ENCODE measurements around the gene RALGAPB. TPM values are rescaled to one million over a fixed set of nuclear protein-coding genes. Genes with fewer than 3 reads are reported as not detected.

Gene RALGAPB
- total and polyA plus RNA-seq, 2 experiments from 2014 or later = 10.2 to 40.4 TPM

DNA sequence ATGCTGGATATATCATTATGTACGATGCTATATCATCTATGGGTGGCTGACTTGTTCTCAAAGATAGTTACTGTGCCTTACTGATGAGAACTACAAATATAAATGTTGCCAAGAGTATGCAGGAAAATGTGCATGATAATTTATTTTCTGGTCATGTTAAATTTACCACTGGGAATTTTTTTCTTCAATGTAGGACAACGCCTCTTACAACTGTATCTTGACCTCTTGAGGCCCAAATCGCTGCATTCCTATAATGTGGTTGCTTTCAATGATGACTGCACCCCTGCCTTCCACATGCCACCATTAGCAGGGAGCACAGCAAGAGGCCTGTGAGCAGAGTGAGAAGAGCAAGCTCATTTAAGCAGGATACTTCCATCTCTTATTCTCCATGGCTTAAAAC lies 5.7 kb upstream of the RALGAPB start:
- H2AFZ ChIP-seq = no peak overlapping the region
- TF ChIP-seq STAT1 (IDR thresholded peaks at IDR 0.05; ENCODE audit: unreplicated experiment) = no peak
- TF ChIP-seq ZNF331 (CRISPR knock-in tag; IDR thresholded peaks at IDR 0.05; ENCODE audit: low read depth) = no peak
- no peak for TF ChIP-seq ETS1 (IDR thresholded peaks at IDR 0.05)
- TF ChIP-seq EZH2phosphoT487 (IDR thresholded peaks at IDR 0.05; ENCODE audit: unreplicated experiment) = no peak
- TF ChIP-seq JUNB (IDR thresholded peaks at IDR 0.05; ENCODE audit: unreplicated experiment) = no peak
- TF ChIP-seq, protein P1, sequence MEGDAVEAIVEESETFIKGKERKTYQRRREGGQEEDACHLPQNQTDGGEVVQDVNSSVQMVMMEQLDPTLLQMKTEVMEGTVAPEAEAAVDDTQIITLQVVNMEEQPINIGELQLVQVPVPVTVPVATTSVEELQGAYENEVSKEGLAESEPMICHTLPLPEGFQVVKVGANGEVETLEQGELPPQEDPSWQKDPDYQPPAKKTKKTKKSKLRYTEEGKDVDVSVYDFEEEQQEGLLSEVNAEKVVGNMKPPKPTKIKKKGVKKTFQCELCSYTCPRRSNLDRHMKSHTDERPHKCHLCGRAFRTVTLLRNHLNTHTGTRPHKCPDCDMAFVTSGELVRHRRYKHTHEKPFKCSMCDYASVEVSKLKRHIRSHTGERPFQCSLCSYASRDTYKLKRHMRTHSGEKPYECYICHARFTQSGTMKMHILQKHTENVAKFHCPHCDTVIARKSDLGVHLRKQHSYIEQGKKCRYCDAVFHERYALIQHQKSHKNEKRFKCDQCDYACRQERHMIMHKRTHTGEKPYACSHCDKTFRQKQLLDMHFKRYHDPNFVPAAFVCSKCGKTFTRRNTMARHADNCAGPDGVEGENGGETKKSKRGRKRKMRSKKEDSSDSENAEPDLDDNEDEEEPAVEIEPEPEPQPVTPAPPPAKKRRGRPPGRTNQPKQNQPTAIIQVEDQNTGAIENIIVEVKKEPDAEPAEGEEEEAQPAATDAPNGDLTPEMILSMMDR (conservative IDR thresholded peaks at IDR 0.05; ENCODE audit: low read depth in 2 of 2) = no peak
- TF ChIP-seq ZNF114 (CRISPR knock-in tag; IDR thresholded peaks at IDR 0.05) = no peak
- TF ChIP-seq NANOG (IDR thresholded peaks at IDR 0.05; ENCODE audit: borderline replicate concordance) = no peak
- TF ChIP-seq, protein P2, sequence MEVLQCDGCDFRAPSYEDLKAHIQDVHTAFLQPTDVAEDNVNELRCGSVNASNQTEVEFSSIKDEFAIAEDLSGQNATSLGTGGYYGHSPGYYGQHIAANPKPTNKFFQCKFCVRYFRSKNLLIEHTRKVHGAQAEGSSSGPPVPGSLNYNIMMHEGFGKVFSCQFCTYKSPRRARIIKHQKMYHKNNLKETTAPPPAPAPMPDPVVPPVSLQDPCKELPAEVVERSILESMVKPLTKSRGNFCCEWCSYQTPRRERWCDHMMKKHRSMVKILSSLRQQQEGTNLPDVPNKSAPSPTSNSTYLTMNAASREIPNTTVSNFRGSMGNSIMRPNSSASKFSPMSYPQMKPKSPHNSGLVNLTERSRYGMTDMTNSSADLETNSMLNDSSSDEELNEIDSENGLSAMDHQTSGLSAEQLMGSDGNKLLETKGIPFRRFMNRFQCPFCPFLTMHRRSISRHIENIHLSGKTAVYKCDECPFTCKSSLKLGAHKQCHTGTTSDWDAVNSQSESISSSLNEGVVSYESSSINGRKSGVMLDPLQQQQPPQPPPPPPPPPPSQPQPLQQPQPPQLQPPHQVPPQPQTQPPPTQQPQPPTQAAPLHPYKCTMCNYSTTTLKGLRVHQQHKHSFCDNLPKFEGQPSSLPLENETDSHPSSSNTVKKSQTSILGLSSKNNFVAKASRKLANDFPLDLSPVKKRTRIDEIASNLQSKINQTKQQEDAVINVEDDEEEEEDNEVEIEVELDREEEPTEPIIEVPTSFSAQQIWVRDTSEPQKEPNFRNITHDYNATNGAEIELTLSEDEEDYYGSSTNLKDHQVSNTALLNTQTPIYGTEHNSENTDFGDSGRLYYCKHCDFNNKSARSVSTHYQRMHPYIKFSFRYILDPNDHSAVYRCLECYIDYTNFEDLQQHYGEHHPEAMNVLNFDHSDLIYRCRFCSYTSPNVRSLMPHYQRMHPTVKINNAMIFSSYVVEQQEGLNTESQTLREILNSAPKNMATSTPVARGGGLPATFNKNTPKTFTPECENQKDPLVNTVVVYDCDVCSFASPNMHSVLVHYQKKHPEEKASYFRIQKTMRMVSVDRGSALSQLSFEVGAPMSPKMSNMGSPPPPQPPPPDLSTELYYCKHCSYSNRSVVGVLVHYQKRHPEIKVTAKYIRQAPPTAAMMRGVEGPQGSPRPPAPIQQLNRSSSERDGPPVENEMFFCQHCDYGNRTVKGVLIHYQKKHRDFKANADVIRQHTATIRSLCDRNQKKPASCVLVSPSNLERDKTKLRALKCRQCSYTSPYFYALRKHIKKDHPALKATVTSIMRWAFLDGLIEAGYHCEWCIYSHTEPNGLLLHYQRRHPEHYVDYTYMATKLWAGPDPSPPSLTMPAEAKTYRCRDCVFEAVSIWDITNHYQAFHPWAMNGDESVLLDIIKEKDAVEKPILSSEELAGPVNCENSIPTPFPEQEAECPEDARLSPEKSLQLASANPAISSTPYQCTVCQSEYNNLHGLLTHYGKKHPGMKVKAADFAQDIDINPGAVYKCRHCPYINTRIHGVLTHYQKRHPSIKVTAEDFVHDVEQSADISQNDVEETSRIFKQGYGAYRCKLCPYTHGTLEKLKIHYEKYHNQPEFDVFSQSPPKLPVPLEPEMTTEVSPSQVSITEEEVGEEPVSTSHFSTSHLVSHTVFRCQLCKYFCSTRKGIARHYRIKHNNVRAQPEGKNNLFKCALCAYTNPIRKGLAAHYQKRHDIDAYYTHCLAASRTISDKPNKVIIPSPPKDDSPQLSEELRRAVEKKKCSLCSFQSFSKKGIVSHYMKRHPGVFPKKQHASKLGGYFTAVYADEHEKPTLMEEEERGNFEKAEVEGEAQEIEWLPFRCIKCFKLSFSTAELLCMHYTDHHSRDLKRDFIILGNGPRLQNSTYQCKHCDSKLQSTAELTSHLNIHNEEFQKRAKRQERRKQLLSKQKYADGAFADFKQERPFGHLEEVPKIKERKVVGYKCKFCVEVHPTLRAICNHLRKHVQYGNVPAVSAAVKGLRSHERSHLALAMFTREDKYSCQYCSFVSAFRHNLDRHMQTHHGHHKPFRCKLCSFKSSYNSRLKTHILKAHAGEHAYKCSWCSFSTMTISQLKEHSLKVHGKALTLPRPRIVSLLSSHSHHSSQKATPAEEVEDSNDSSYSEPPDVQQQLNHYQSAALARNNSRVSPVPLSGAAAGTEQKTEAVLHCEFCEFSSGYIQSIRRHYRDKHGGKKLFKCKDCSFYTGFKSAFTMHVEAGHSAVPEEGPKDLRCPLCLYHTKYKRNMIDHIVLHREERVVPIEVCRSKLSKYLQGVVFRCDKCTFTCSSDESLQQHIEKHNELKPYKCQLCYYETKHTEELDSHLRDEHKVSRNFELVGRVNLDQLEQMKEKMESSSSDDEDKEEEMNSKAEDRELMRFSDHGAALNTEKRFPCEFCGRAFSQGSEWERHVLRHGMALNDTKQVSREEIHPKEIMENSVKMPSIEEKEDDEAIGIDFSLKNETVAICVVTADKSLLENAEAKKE (CRISPR knock-in tag; IDR thresholded peaks at IDR 0.05) = no peak
- no peak for TF ChIP-seq CREB1 (CRISPR knock-in tag; IDR thresholded peaks at IDR 0.05; ENCODE audit: low read depth)
- no peak overlapping the region for H3K4me3 ChIP-seq
- Mint-ChIP-seq H3K4me1 (peaks cover 4% of the 10 kb centered on the region), H3K4me3 (no peak overlapping the region), H3K36me3 (ENCODE audit: low read depth) (peaks cover 3% of the 10 kb centered on the region; the same call in 2 of the 3 replicates), H3K9me3 (peaks cover 4% of the 10 kb centered on the region; the same call in 2 of the 3 replicates), H3K27me3 (ENCODE audit: insufficient read depth, low read depth, poor library complexity) (no peaks in the 10 kb centered on the region), H3K27ac (no peak overlapping the region)
- no peaks in the 10 kb centered on the region for H3F3A ChIP-seq (replicated peaks; ENCODE audit: low read depth)
- no peaks in the 10 kb centered on the region for H3K79me2 ChIP-seq (replicated peaks; ENCODE audit: insufficient read depth)
- no peak overlapping the region for H3K27ac ChIP-seq (ENCODE audit: low read depth)
- H3K9me2 ChIP-seq (ENCODE audit: insufficient read depth) = no peaks in the 10 kb centered on the region
- DNase-seq (ENCODE audit: low spot score) (no peak), ATAC-seq (no peak)
- H3K27me3 ChIP-seq (ENCODE audit: insufficient read depth) = no peaks in the 10 kb centered on the region
- no peak overlapping the region for H3K4me2 ChIP-seq
- no peaks in the 10 kb centered on the region for H3K4me1 ChIP-seq (ENCODE audit: insufficient read depth)
- H4K20me1 ChIP-seq (replicated peaks; ENCODE audit: insufficient read depth) = no peaks in the 10 kb centered on the region
- H3K36me3 ChIP-seq (ENCODE audit: insufficient read depth) = no peaks in the 10 kb centered on the region

All from GM23338 (cell line).